Measurements from ENCODE around the gene MS4A1. TPM values are rescaled to one million over a fixed set of nuclear protein-coding genes. Genes with fewer than 3 reads are reported as not detected.

The MS4A1 gene
- total RNA-seq, 2 experiments from 2014 or later: 1.7 to 2.1 TPM

GRCh38 chr11:60457576-60457975, 1.9 kb downstream of the MS4A1 start:
- intact Hi-C loops (cut with micrococcal nuclease): no loop called here
- peaks cover 5% of the 10 kb centered on the region for H3K27me3 Mint-ChIP-seq
- CTCF ChIA-PET: interaction anchor here (0.8 kb wide), 1 partner anchor 48 kb away, joined by 3 read pairs; no protein-coding TSS in a partner anchor

GRCh38 chr11:60459345-60459744, 3.7 kb downstream of the MS4A1 start:
- DNase-seq: no peak
- intact Hi-C loops (cut with micrococcal nuclease): no loop called here
- ChIA-PET POLR2A (no interaction called here), CTCF (interaction anchor here (1.2 to 1.3 kb wide), 2 partner anchors 96 to 125 kb away, joined by 3 read pairs; no protein-coding TSS in a partner anchor)
- H3K27me3 Mint-ChIP-seq: peaks cover 4% of the 10 kb centered on the region
- no peak for ATAC-seq
- no peaks in the 10 kb centered on the region for H3K36me3 Mint-ChIP-seq (ENCODE audit: low read depth)
- peaks cover 18% of the 10 kb centered on the region for H3K4me1 Mint-ChIP-seq (ENCODE audit: low read depth)
- H3K4me3 Mint-ChIP-seq: no peak overlapping the region
- no peaks in the 10 kb centered on the region for H3K9me3 Mint-ChIP-seq
- TF ChIP-seq CTCF (IDR thresholded peaks at IDR 0.05): no peak
- H3K27ac Mint-ChIP-seq: no peak overlapping the region

More at GRCh38 chr11:60457576-60457975, 1.9 kb downstream of the MS4A1 start:
- H3K36me3 Mint-ChIP-seq (ENCODE audit: low read depth): no peaks in the 10 kb centered on the region
- POLR2A ChIA-PET: no interaction called here
- ATAC-seq (no peak), DNase-seq (no peak)
- H3K4me3 Mint-ChIP-seq: no peak overlapping the region
- H3K9me3 Mint-ChIP-seq: no peaks in the 10 kb centered on the region
- no peak overlapping the region for H3K27ac Mint-ChIP-seq
- TF ChIP-seq CTCF (IDR thresholded peaks at IDR 0.05): no peak
- H3K4me1 Mint-ChIP-seq (ENCODE audit: low read depth): peaks cover 18% of the 10 kb centered on the region

DNA sequence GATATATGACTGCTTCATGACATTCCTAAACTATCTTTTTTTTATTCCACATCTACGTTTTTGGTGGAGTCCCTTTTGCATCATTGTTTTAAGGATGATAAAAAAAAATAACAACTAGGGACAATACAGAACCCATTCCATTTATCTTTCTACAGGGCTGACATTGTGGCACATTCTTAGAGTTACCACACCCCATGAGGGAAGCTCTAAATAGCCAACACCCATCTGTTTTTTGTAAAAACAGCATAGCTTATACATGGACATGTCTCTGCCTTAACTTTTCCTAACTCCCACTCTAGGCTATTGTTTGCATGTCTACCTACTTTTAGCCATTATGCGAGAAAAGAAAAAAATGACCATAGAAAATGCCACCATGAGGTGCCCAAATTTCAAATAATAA, 13.2 kb downstream of the MS4A1 start:
- Mint-ChIP-seq H3K4me3 (no peak overlapping the region), H3K27me3 (peaks cover 16% of the 10 kb centered on the region), H3K9me3 (no peaks in the 10 kb centered on the region), H3K36me3 (ENCODE audit: low read depth) (no peaks in the 10 kb centered on the region), H3K4me1 (ENCODE audit: low read depth) (no peaks in the 10 kb centered on the region), H3K27ac (no peak overlapping the region)
- ATAC-seq: no peak
- intact Hi-C loops (cut with micrococcal nuclease): no loop called here
- TF ChIP-seq CTCF (IDR thresholded peaks at IDR 0.05): no peak
- DNase-seq: no peak
- CTCF ChIA-PET: interaction anchor here (0.7 kb wide), 1 partner anchor 625 kb away, joined by 4 read pairs; no protein-coding TSS in a partner anchor
- POLR2A ChIA-PET: no interaction called here

GRCh38 chr11:60469723-60470122, 14.1 kb downstream of the MS4A1 start:
- no peak for TF ChIP-seq CTCF (IDR thresholded peaks at IDR 0.05)
- DNase-seq (no peak), ATAC-seq (no peak)
- Mint-ChIP-seq H3K9me3 (no peaks in the 10 kb centered on the region), H3K4me1 (ENCODE audit: low read depth) (no peaks in the 10 kb centered on the region), H3K27me3 (peaks cover 16% of the 10 kb centered on the region), H3K36me3 (ENCODE audit: low read depth) (no peaks in the 10 kb centered on the region), H3K27ac (no peak overlapping the region), H3K4me3 (no peak overlapping the region)
- ChIA-PET CTCF (no interaction called here), POLR2A (no interaction called here)
- intact Hi-C loops (cut with micrococcal nuclease): no loop called here

- H3K36me3 Mint-ChIP-seq (ENCODE audit: low read depth): no peaks in the 10 kb centered on the region
- peaks cover 2% of the 10 kb centered on the region for H3K4me1 Mint-ChIP-seq (ENCODE audit: low read depth)
- no peak overlapping the region for H3K27ac Mint-ChIP-seq
- no peak overlapping the region for H3K4me3 Mint-ChIP-seq
- peaks cover 11% of the 10 kb centered on the region for H3K27me3 Mint-ChIP-seq
- intact Hi-C loops (cut with micrococcal nuclease): no loop called here
- ATAC-seq (no peak), DNase-seq (no peak)
- CTCF ChIA-PET: interaction anchor here (1.1 kb wide), 1 partner anchor 144 kb away, joined by 4 read pairs; no protein-coding TSS in a partner anchor
- no peak for TF ChIP-seq CTCF (IDR thresholded peaks at IDR 0.05)
- no peaks in the 10 kb centered on the region for H3K9me3 Mint-ChIP-seq
- POLR2A ChIA-PET: interaction anchor here (0.7 kb wide), 1 partner anchor 11 kb away, joined by 3 read pairs; no protein-coding TSS in a partner anchor
Observed at GRCh38 chr11:60477035-60477445, 21.4 kb downstream of the MS4A1 start.
